H1 (cell line): ENCODE measurements around the gene TMPRSS13. TPM values are rescaled to one million over a fixed set of nuclear protein-coding genes. Genes with fewer than 3 reads are reported as not detected.

Experiments used
- BRCA1 ChIP-seq: IDR thresholded peaks from 2 replicates; pipeline ENCODE4 v1.6.1; 2012; ENCODE audit warnings: low read depth, low read length, improper control_type of control experiment
- CTBP2 ChIP-seq: IDR thresholded peaks from 2 replicates; pipeline ENCODE4 v1.7.0; 2011; ENCODE audit warnings: borderline replicate concordance, mild to moderate bottlenecking, moderate library complexity, mixed read lengths, low read length; ENCODE audit not compliant: insufficient read depth, insufficient read length
- EGR1 ChIP-seq: IDR thresholded peaks from 2 replicates; pipeline ENCODE4 v1.6.1; 2011; ENCODE audit warnings: low read depth, low read length, borderline replicate concordance
- NANOG ChIP-seq: IDR thresholded peaks from 2 replicates; pipeline ENCODE4 v1.6.1; 2011; ENCODE audit warnings: low read length, low read depth, mild to moderate bottlenecking, inconsistent platforms; ENCODE audit not compliant: insufficient read depth, poor library complexity, severe bottlenecking
- RFX5 ChIP-seq: IDR thresholded peaks from 2 replicates; pipeline ENCODE4 v1.6.1; 2011; ENCODE audit warnings: low read depth, low read length, improper control_type of control experiment, borderline replicate concordance
- SIN3A ChIP-seq, 2 experiments: IDR thresholded peaks in 1 of 2; conservative IDR thresholded peaks in 1 of 2; 2 replicates each; pipeline ENCODE4 v1.6.1; 2011 to 2012; ENCODE audit warnings: low read length in 2 of 2, improper control_type of control experiment in 1 of 2, low read depth in 1 of 2, mild to moderate bottlenecking in 1 of 2
- SIX5 ChIP-seq: IDR thresholded peaks from 2 replicates; pipeline ENCODE4 v1.6.1; 2011; ENCODE audit warnings: mild to moderate bottlenecking, low read depth, low read length
- TBP ChIP-seq: IDR thresholded peaks from 2 replicates; pipeline ENCODE4 v1.6.1; 2011; ENCODE audit warnings: low read depth, low read length, improper control_type of control experiment
- polyA plus RNA-seq, 7 experiments: library from polyadenylated mRNA; depleted of rRNA in 3 of 7; stranded (reverse) in 5 of 7; unstranded in 2 of 7; fragments of >200 nt in 5 of 7; fragments of 200-250 nt in 2 of 7; gene quantifications; 1 replicate in 5 of 7; 2 replicates in 1 of 7; 4 replicates in 1 of 7; pipeline versions ENCODE4 v1.2.1 to v1.2.3, GENCODE V29; 2011 to 2013; ENCODE audit warnings: missing spikeins in 2 of 7, mixed read lengths in 2 of 7
- total RNA-seq: library from RNA; stranded (reverse); fragmentation: NEBNext Ultra II Directional; extraction: Animal tissue kit (Norgen Biotek cat#: 25700); gene quantifications from 2 replicates; pipeline ENCODE4 v1.2.1, GENCODE V29; 2021
- TF ChIP-seq, protein P1 (sequence below): IDR thresholded peaks from 2 replicates; pipeline ENCODE4 v1.6.1; 2011; ENCODE audit warnings: low read depth, mild to moderate bottlenecking, low read length; ENCODE audit not compliant: insufficient read depth

Gene TMPRSS13
- total and polyA plus RNA-seq, 2 of the 8 experiments (the other 6 are each of a cell fraction or from before 2014, with no cell fraction given), result 0.61 to 0.79 TPM

DNA sequence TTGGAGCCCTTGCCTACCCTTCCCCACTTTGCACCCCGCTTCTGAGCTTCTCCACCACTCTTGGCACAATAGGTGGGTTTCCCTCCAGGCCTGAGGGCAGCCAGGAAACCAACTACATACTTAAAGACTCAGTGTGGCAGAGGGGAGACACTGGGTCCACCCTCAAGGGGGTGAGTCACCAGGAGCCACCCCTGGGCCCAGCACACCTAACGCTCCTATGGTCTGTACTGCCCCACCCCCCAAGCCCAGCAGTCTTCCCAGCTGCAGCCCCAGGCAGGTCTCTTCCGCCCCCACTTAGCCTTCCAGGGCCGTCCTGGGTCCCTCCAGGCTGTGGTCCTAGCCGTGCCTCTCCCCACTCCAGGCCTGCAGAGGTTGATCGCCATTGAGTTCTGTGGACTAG, 3.2 kb upstream of the TMPRSS13 start (continued):
- no peak for TF ChIP-seq EGR1
- no peak for TF ChIP-seq BRCA1
- no peak for TF ChIP-seq SIX5
- TF ChIP-seq, protein P1, sequence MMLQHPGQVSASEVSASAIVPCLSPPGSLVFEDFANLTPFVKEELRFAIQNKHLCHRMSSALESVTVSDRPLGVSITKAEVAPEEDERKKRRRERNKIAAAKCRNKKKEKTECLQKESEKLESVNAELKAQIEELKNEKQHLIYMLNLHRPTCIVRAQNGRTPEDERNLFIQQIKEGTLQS, result no peak
- no peak for TF ChIP-seq TBP
- no peak for TF ChIP-seq RFX5
- no peak for TF ChIP-seq NANOG
- TF ChIP-seq SIN3A (conservative IDR thresholded peaks at IDR 0.05 in 1 of 2, IDR thresholded peaks at IDR 0.05 in 1 of 2; ENCODE audit: low read depth in 1 of 2, low read length in 2 of 2), result no peak
- TF ChIP-seq CTBP2, result no peak
